Fibroblast of skin of back (primary cell): ENCODE measurements around the gene SLC49A3.

Experiments
- DNase-seq: peaks from one replicate; pipeline ENCODE4 v3.0.0-alpha.2; 2013

Gene SLC49A3

GRCh38 chr4:665381-665750 is 23.6 kb downstream of the SLC49A3 start:
- DNase-seq, result no peak

GRCh38 chr4:664713-665231 is 24.2 kb downstream of the SLC49A3 start:
- DNase-seq, result no peak

GRCh38 chr4:663438-664428 is 25.2 kb downstream of the SLC49A3 start:
- no peak for DNase-seq

GRCh38 chr4:663046-663437 is 25.9 kb downstream of the SLC49A3 start:
- DNase-seq, result no peak

- no peak for DNase-seq
Observed at GRCh38 chr4:661881-662761, 26.8 kb downstream of the SLC49A3 start.

- DNase-seq, result no peak
Observed at GRCh38 chr4:661231-661630, 27.7 kb downstream of the SLC49A3 start.

- no peak for DNase-seq
Observed at GRCh38 chr4:660401-660800, 28.6 kb downstream of the SLC49A3 start.

- DNase-seq, result no peak
Observed at GRCh38 chr4:659851-660250, 29.1 kb downstream of the SLC49A3 start.

- no peak for DNase-seq
Observed at GRCh38 chr4:658681-659667, 30.0 kb downstream of the SLC49A3 start.

- no peak for DNase-seq
Observed at GRCh38 chr4:657834-658667, 30.9 kb downstream of the SLC49A3 start.

GRCh38 chr4:657338-657833 is 31.6 kb downstream of the SLC49A3 start:
- DNase-seq, result no peak

- no peak for DNase-seq
Observed at GRCh38 chr4:656436-657337, 32.3 kb downstream of the SLC49A3 start.

GRCh38 chr4:655464-656151 is 33.3 kb downstream of the SLC49A3 start:
- no peak for DNase-seq

- no peak for DNase-seq
Observed at GRCh38 chr4:654871-655463, 34.0 kb downstream of the SLC49A3 start.

GRCh38 chr4:654503-654845 is 34.5 kb downstream of the SLC49A3 start:
- no peak for DNase-seq

GRCh38 chr4:653831-654502 is 35.0 kb downstream of the SLC49A3 start:
- no peak for DNase-seq

GRCh38 chr4:653080-653821 is 35.7 kb downstream of the SLC49A3 start:
- DNase-seq, result no peak
